ENCODE data around the gene TEX51. TPM values are rescaled to one million over a fixed set of nuclear protein-coding genes. Genes with fewer than 3 reads are reported as not detected.
A peak's percentile ranks its signal among the peaks of the same experiment; 100 is the strongest.

The TEX51 gene
- total RNA-seq, result not detected
- polyA plus RNA-seq, result not detected

- Histone ChIP-seq H3K27ac (no peak within 1 kb of the TSS), H3K4me3 (no peak within 1 kb of the TSS), H3K27me3 (no peaks in the 10 kb centered on the region), H3K4me1 (no peaks in the 10 kb centered on the region), H3K9me3 (no peaks in the 10 kb centered on the region), H3K36me3 (no peaks in the 10 kb centered on the region)
- no peak for TF ChIP-seq CTCF (IDR thresholded peaks at IDR 0.05)
- DNase-seq (peak in 1 of 6 donors; percentile 22), FAIRE-seq (no peak), ATAC-seq (no peak)
- WGBS, 2 donors, result 69 to 70% methylated on average over 5 of the region's 5 CpGs
- intact Hi-C loops (cut with DNase I), result no loop called here
These were observed at the start of gene TEX51 for GRCh38 chr2:126898636-126899035. TSS of gene TEX51 (plus strand) at chr2:126898890. CDS start at chr2:126898919, 29 bp downstream.

GRCh38 chr2:126849054-126849453 lies 49.6 kb upstream of the TEX51 start:
- Histone ChIP-seq H3K27me3 (no peaks in the 10 kb centered on the region), H3K36me3 (no peaks in the 10 kb centered on the region), H3K4me1 (no peaks in the 10 kb centered on the region), H3K9me3 (no peaks in the 10 kb centered on the region), H3K4me3 (no peak overlapping the region), H3K27ac (no peak overlapping the region)
- no peak for FAIRE-seq
- DNase-seq, result no peak
- intact Hi-C loops (cut with DNase I), result no loop called here
- 52% methylated on average over 2 of the region's 2 CpGs for WGBS, 2 donors
- no peak for TF ChIP-seq CTCF (IDR thresholded peaks at IDR 0.05)
- ATAC-seq, result no peak

GRCh38 chr2:126849486-126849885 lies 49.2 kb upstream of the TEX51 start:
- Histone ChIP-seq H3K4me1 (no peaks in the 10 kb centered on the region), H3K36me3 (no peaks in the 10 kb centered on the region), H3K4me3 (no peak overlapping the region), H3K27ac (no peak overlapping the region), H3K27me3 (no peaks in the 10 kb centered on the region), H3K9me3 (no peaks in the 10 kb centered on the region)
- FAIRE-seq (no peak), DNase-seq (no peak), ATAC-seq (no peak)
- 53 to 66% methylated on average over 4 of the region's 4 CpGs for WGBS, 2 donors
- TF ChIP-seq CTCF (IDR thresholded peaks at IDR 0.05), result no peak
- intact Hi-C loops (cut with DNase I), result no loop called here

GRCh38 chr2:126849991-126850535 lies 48.6 kb upstream of the TEX51 start:
- Histone ChIP-seq H3K4me3 (no peak overlapping the region), H3K9me3 (no peaks in the 10 kb centered on the region), H3K27me3 (no peaks in the 10 kb centered on the region), H3K27ac (no peak overlapping the region), H3K36me3 (no peaks in the 10 kb centered on the region), H3K4me1 (no peaks in the 10 kb centered on the region)
- 51 to 76% methylated on average over 7 of the region's 7 CpGs for WGBS, 2 donors
- no peak for ATAC-seq
- no peak for TF ChIP-seq CTCF (IDR thresholded peaks at IDR 0.05)
- FAIRE-seq, result no peak
- no peak for DNase-seq
- intact Hi-C loops (cut with DNase I), result no loop called here

- H3K9me3 ChIP-seq, result no peaks in the 10 kb centered on the region
- ATAC-seq (no peak), DNase-seq (no peak), FAIRE-seq (no peak)
- H3K27me3 ChIP-seq, result no peaks in the 10 kb centered on the region
- intact Hi-C loops (cut with DNase I), result no loop called here
- no peak for TF ChIP-seq CTCF (IDR thresholded peaks at IDR 0.05)
- no peaks in the 10 kb centered on the region for H3K36me3 ChIP-seq
- no peak overlapping the region for H3K4me3 ChIP-seq
- H3K27ac ChIP-seq, result no peak overlapping the region
- WGBS, 2 donors, result 28 to 46% methylated on average over 5 of the region's 5 CpGs
- H3K4me1 ChIP-seq, result no peaks in the 10 kb centered on the region
These were observed 47.8 kb upstream of the TEX51 start for GRCh38 chr2:126850940-126851339.

Measured in pancreas (tissue), 10 donors.